ENCODE results near the gene GJA5.
"Not testable (repeated sequence)": the region's sequence is repeated elsewhere in the genome, so short reads cannot be mapped to it uniquely, and the experiment has no call there.

The GJA5 gene

GRCh38 chr1:147738129-147738528 is 22.3 kb downstream of the GJA5 start:
- H3K4me3 ChIP-seq (replicated peaks in 1 of 2; ENCODE audit: low read depth in 2 of 2, low read length in 2 of 2), result no peak overlapping the region
- TF ChIP-seq CTCF (IDR thresholded peaks at IDR 0.05; ENCODE audit: low read depth, low read length), result no peak
- DNase-seq (ENCODE audit: low read depth in 2 of 2), result no peak

- no peak for TF ChIP-seq CTCF (IDR thresholded peaks at IDR 0.05; ENCODE audit: low read depth, low read length)
- no peak overlapping the region for H3K4me3 ChIP-seq (replicated peaks in 1 of 2; ENCODE audit: low read depth in 2 of 2, low read length in 2 of 2)
- DNase-seq (ENCODE audit: low read depth in 2 of 2), result no peak
These were observed 23.5 kb downstream of the GJA5 start for GRCh38 chr1:147736883-147737282.

GRCh38 chr1:147735423-147735822 is 25.0 kb downstream of the GJA5 start:
- TF ChIP-seq CTCF (IDR thresholded peaks at IDR 0.05; ENCODE audit: low read depth, low read length), result no peak
- no peak overlapping the region for H3K4me3 ChIP-seq (replicated peaks in 1 of 2; ENCODE audit: low read depth in 2 of 2, low read length in 2 of 2)
- no peak for DNase-seq (ENCODE audit: low read depth in 2 of 2)

- DNase-seq (ENCODE audit: low read depth in 2 of 2); H3K4me3 ChIP-seq (replicated peaks in 1 of 2; ENCODE audit: low read depth in 2 of 2, low read length in 2 of 2): not testable (repeated sequence)
These were observed 26.0 kb downstream of the GJA5 start for GRCh38 chr1:147734291-147734841.

GRCh38 chr1:147729315-147729714 is 31.1 kb downstream of the GJA5 start:
- no peak overlapping the region for H3K4me3 ChIP-seq (replicated peaks in 1 of 2; ENCODE audit: low read depth in 2 of 2, low read length in 2 of 2)
- no peak for TF ChIP-seq CTCF (IDR thresholded peaks at IDR 0.05; ENCODE audit: low read depth, low read length)
- DNase-seq (ENCODE audit: low read depth in 2 of 2), result no peak

- TF ChIP-seq CTCF (IDR thresholded peaks at IDR 0.05; ENCODE audit: low read depth, low read length), result no peak
- DNase-seq (ENCODE audit: low read depth in 2 of 2), result no peak
These were observed 34.2 kb downstream of the GJA5 start for GRCh38 chr1:147726168-147726567.

GRCh38 chr1:147725685-147726084 is 34.7 kb downstream of the GJA5 start:
- no peak for DNase-seq (ENCODE audit: low read depth in 2 of 2)
- H3K4me3 ChIP-seq (replicated peaks in 1 of 2; ENCODE audit: low read depth in 2 of 2, low read length in 2 of 2), result no peak overlapping the region

More at GRCh38 chr1:147726168-147726567, 34.2 kb downstream of the GJA5 start:
- no peak overlapping the region for H3K4me3 ChIP-seq (replicated peaks in 1 of 2; ENCODE audit: low read depth in 2 of 2, low read length in 2 of 2)

More at GRCh38 chr1:147725685-147726084, 34.7 kb downstream of the GJA5 start:
- no peak for TF ChIP-seq CTCF (IDR thresholded peaks at IDR 0.05; ENCODE audit: low read depth, low read length)
